Cerebellar nuclear complex (tissue), 1 donor: ENCODE results near the gene LRRC8D.
"Not testable (repeated sequence)": the region's sequence is repeated elsewhere in the genome, so short reads cannot be mapped to it uniquely, and the experiment has no call there.

Experiments
- DNase-seq, 2 experiments: peaks; one replicate each; lab custom pipeline; 2025; lab: John Stamatoyannopoulos, UW

LRRC8D gene

GRCh38 chr1:89958851-89959654 is 138.2 kb downstream of the LRRC8D start:
- DNase-seq, result no peak

GRCh38 chr1:89959719-89960118 is 138.9 kb downstream of the LRRC8D start:
- no peak for DNase-seq

GRCh38 chr1:89962024-89962741 is 141.4 kb downstream of the LRRC8D start:
- no peak for DNase-seq

- no peak for DNase-seq
Measured at GRCh38 chr1:89962742-89963075, 141.9 kb downstream of the LRRC8D start.

- DNase-seq, result no peak
Measured at GRCh38 chr1:89965193-89965768, 144.4 kb downstream of the LRRC8D start.

GRCh38 chr1:89966656-89967055 is 145.8 kb downstream of the LRRC8D start:
- no peak for DNase-seq

GRCh38 chr1:89971600-89971999 is 150.8 kb downstream of the LRRC8D start:
- DNase-seq, result no peak

GRCh38 chr1:89972024-89972423 is 151.2 kb downstream of the LRRC8D start:
- no peak for DNase-seq

GRCh38 chr1:89973471-89974127 is 152.8 kb downstream of the LRRC8D start:
- DNase-seq, result no peak

- no peak for DNase-seq
Measured at GRCh38 chr1:89974256-89974655, 153.4 kb downstream of the LRRC8D start.

GRCh38 chr1:89974696-89975470 is 154.1 kb downstream of the LRRC8D start:
- no peak for DNase-seq

- DNase-seq, result no peak
Measured at GRCh38 chr1:89975540-89976125, 154.8 kb downstream of the LRRC8D start.

- no peak for DNase-seq
Measured at GRCh38 chr1:89978755-89979154, 157.9 kb downstream of the LRRC8D start.

GRCh38 chr1:89980605-89981004 is 159.8 kb downstream of the LRRC8D start:
- DNase-seq, result no peak

- DNase-seq, result not testable (repeated sequence)
Measured at GRCh38 chr1:89982846-89983245, 162.0 kb downstream of the LRRC8D start.

- not testable (repeated sequence) for DNase-seq
Measured at GRCh38 chr1:89984564-89985116, 163.8 kb downstream of the LRRC8D start.

GRCh38 chr1:89986020-89986419 is 165.2 kb downstream of the LRRC8D start:
- DNase-seq, result no peak
